GM21528 (cell line): ENCODE results near the gene RSPH10B.
"Not testable (repeated sequence)": the region's sequence is repeated elsewhere in the genome, so short reads cannot be mapped to it uniquely, and the experiment has no call there.

Experiments
- ATAC-seq: cut with Tn5 transposase; IDR thresholded peaks from one replicate; pipeline ENCODE4 v1.9.1; 2021; ENCODE audit warnings: mild to moderate bottlenecking, moderate library complexity; ENCODE audit not compliant: unreplicated experiment, low FRiP score

RSPH10B gene

DNA sequence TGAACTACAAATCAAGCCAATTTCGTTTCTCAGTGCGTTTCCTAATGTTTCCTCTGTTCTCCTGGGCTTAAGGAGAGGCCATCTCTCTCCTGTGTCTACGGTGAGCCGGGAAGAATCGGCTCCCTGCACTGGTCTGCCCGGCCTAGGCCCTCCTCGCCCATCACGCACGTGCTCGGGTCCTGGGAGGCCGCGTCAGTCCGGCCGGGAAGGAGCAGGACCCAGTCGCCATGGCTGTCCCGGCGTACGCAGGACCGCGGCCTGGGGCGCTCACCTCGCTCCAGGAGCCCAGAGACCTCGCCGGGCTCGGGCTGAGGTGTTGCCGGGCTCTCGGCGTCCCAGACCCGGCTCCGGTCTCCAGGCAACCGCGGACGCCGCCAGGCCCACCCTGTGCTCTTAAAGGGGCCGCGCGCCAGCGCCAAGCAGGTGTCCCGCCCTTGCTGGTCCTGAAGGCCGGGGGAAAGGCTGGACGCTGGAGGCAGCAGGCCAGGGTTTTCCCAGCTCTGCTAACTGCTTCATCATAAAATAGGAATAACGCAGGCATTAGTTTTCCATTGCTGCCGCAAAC, at the start of gene RSPH10B:
Gene RSPH10B, minus strand, starts transcription at position 343 of the 565 bp plus-strand sequence. CDS start 3,573 bp downstream, outside the sequence.
- not testable (repeated sequence) for ATAC-seq

DNA sequence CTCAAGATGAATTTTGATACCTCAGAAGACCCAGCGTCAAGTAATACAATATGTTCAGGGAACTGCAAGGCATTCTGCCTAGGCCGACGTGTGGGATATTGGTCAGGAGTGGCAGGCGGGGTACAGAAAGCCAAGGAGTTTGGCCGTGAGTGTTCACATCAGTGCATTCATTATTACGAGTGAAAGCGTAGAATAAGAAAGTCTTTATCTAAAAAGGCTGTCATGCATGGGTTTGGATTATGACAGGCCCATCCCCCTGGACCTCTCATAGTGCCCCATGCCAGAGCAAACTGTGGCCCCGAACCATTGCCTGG, 46.1 kb upstream of the RSPH10B start:
- no peak for ATAC-seq

- no peak for ATAC-seq
Measured at GRCh38 chr7:6015917-6016652, 45.6 kb upstream of the RSPH10B start.

GRCh38 chr7:6012355-6013104, 42.0 kb upstream of the RSPH10B start:
- ATAC-seq: no peak

GRCh38 chr7:6011541-6011940, 41.1 kb upstream of the RSPH10B start:
- ATAC-seq: no peak

- not testable (repeated sequence) for ATAC-seq
Measured at GRCh38 chr7:6010370-6010769, 39.9 kb upstream of the RSPH10B start.

DNA sequence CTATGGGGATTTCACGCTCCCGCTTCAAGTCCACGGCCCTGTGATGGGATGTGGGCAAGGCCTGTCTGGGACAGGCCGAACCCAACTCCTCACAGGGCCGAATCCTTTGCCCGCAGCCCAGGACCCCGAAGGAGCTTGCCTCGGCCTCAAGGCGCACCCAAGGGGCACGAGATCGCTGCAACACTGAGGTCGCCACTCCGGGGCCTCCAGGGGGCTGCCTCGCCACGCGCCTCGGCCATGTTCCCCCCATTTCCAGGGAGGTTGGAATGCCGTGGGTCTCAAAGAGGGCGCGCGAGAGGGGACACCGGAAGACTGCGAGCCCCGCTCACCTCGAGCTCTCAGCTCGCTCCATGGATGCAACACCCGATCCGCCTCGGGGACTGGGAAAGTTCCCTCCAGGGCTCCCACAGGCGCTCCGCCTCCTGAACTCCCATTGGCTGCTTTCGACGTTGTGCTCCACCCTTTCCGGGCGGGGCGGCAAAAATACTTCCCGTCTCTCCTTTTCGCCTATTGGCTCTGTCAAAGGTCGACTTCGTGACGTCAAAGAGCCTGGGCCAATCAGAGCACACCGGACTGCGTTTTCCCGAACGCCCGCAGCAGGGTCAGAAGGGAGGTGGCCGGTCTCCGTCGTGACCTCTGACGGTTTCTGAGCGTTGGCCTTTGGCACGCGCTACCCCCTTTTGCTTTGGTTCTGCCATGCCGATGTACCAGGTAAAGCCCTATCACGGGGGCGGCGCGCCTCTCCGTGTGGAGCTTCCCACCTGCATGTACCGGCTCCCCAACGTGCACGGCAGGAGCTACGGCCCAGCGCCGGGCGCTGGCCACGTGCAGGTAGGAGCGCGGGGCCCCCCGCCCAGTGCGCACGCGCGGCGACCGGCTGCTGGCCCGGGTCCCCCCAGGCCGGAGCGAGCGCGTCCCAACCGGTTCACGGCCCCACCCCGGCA, 38.5 kb upstream of the RSPH10B start, which contains the start of the genes AIMP2 and PMS2:
Gene AIMP2, plus strand, starts transcription at position 605 of the 944 bp plus-strand sequence. Its CDS starts 92 bp downstream, at position 697.
Gene PMS2, minus strand, starts transcription at position 382 of the 944 bp plus-strand sequence. Its CDS starts 30 bp downstream, at position 352.
- peak; percentile 93 for ATAC-seq

GRCh38 chr7:6007835-6008590, 37.5 kb upstream of the RSPH10B start:
- not testable (repeated sequence) for ATAC-seq

- no peak for ATAC-seq
Measured at GRCh38 chr7:6007386-6007785, 36.9 kb upstream of the RSPH10B start.

GRCh38 chr7:5997210-5997808, 26.8 kb upstream of the RSPH10B start:
- ATAC-seq: no peak

DNA sequence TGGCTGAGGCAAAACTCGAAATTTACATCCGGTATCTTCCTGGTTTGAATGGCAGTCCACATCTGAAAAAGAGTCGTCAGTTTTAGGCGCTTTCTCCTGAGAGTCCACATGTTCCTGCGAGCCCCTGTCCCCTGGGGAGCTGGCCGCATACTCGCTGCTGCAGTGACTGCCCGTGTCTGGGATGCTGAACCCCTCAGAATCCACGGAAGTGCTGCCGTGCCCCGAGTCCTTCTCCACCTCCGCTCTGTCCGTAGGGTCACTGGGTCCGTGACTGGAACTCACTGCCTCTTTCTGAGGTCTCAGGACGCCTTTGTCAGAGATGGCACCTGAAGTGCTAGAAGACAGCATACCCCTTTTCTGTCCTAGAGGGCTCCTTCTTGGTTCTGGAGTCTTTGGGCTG, 16.6 kb upstream of the RSPH10B start:
- ATAC-seq: not testable (repeated sequence)

DNA sequence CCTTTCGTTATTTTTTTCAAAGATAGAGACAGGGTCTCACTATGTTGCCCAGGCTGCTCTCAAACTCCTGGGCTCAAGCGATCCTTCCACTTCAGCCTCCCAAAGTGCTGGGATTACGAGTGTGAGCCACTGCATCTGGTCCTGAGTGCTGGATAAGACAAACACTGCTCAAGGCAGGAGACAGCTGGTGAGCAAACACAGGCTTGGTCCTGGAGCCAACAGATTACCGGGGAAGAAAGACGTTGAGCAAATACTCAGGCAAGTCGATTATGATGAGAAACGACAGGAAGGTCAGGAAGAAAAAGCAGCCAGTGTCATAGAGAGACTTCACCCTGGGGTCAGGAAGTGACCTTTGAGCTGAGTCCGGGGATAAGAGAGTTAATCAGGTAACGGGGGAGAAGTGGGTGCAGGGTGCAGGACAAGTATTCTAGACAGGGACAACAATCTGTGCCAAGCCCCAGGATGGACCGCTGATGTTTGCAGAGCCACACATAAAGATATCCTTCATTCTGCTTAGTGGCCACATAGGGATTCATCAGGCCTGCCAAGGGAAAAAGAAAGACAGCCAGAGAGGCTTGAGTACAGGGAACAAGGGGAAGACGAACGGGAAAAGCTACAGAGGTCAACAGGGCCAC, 9.3 kb upstream of the RSPH10B start:
- ATAC-seq: not testable (repeated sequence)

DNA sequence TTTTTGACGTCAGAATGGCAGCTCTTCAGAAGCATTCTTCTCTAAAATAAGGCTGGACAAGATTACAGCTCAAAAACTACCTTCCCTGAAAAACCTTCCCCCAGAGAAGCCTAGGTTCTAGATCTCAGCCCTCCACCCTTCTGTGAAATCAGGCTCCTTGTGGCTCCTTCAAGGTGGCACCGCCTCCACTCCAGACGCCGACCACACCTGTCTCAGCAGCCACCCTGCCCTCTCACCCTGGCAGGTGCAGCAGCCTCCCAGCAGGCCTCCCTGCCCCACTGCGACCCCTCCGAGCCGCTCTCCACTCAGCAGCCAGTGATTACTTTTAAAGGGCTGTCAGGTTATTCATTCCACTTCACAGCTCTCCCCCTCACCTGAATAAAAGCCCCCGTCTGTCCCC, 3.1 kb upstream of the RSPH10B start:
- ATAC-seq: not testable (repeated sequence)

DNA sequence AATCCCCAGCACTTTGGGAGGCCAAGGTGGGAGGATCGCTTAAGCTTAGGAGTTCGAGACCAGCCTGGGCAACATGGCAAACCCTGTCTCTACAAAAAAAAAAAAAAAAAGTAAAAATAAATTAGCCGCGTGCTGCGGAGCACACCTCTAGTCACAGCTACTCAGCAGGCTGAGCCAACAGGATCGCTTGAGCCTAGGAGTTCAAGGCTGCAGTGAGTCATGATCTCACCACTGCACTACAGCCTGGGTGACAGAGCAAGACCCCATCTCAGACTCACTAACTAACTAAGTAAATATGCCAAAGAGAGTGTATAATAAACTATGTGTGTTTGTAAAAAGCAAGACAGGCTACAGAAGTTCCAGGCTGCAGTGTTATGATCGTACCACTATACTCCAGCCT, 6.7 kb downstream of the RSPH10B start:
- not testable (repeated sequence) for ATAC-seq

DNA sequence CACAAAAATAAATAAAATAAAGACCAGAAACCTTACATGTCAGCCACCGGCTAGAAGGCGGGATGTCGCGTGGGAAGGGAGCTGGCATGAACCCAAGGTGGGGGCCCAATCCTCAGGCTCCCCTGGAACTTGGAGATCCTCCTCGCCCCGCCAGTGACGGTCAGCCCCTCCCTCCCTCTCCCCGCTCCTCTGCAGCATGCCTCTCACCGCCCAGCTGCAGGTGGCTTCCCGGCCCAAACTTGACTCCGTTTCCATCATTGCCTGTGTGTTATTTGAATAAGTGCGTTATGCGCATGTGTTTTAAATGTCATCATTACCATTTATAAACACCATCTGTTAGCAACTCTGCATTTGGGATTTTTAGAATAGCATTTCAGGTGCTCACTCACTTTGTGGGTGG, 7.3 kb downstream of the RSPH10B start:
- ATAC-seq: not testable (repeated sequence)

GRCh38 chr7:5934945-5935450, 35.5 kb downstream of the RSPH10B start:
- not testable (repeated sequence) for ATAC-seq

DNA sequence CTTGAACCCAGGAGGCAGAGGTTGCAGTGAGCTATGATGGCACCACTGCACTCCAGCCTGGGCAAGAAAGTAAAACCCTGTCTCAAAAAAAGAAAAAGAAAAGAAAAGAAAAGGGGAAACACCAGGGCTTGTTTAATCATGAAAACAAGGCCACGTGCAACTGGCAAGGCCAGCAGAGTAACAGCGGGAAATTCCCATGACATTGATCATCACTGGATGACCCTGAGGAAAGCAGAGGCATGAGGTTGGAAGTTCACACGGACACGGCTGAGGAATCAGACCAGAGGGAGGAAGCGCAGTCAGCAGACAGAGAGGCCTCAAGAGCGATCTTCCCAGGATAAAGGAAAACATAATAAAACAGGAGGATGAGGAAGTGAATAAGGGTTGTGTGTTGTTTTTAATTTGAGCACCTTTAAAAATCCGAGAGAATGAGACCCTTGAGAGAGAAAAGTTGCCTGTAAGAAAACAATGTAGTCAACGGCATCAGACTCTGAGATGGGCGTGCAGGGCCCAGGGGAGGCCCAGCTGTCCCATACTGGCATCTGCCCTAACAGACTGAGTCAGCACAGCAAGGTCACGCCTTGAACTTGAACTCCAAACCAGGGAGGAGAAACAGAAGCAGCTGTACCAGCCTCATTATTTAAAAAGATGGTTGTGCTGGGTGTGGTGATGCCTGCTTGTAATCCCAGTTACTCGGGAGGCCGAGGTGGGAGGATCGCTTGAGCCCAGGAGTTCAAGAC, 38.4 kb downstream of the RSPH10B start:
- not testable (repeated sequence) for ATAC-seq

DNA sequence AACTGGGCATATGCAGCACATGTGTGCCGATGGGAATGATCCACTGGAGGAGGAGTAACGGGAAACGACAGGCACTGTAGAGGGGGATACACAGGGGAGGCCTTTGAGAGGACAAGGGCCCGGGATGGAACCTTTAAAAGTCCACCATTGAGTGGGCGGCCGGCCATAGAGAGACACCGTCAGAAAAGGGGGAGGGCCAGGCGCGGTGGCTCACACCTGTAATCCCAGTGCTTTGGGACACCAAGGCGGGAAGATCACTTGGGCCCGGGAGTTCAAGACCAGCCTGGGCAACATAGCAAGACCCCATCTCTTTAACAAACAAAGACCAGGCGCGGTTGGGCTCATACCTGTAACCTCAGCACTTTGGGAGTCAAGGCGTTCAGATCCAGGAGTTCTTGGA, 39.2 kb downstream of the RSPH10B start:
- ATAC-seq: not testable (repeated sequence)
